HG03432 (cell line): Measurements from ENCODE around the gene C17orf67.
"Not testable (repeated sequence)": the region's sequence is repeated elsewhere in the genome, so short reads cannot be mapped to it uniquely, and the experiment has no call there.

Experiments used
- ATAC-seq: cut with Tn5 transposase; IDR thresholded peaks from one replicate; pipeline ENCODE4 v1.9.1; 2021; ENCODE audit warnings: mild to moderate bottlenecking, moderate library complexity; ENCODE audit not compliant: unreplicated experiment

C17orf67 gene

DNA sequence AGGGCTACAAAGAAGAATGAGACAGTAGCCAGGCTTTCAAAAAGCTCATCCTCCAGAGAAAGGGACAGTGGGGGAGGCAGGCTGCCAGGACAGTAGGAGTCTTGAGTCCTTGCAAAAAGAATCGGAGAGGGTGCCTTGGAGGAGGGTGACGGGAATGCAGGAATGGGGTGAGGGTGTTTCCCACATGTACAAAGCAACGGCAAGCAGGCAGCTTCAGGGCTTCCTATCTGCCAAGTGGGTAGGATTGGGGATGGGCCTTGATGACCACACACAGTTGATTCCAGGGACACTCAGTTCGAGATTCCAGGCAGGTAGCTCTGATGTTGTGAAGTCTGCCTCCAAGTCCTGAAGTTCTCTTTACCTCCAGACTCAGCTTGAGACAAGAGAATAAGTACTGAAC lies 54.4 kb downstream of the C17orf67 start:
- ATAC-seq: no peak

DNA sequence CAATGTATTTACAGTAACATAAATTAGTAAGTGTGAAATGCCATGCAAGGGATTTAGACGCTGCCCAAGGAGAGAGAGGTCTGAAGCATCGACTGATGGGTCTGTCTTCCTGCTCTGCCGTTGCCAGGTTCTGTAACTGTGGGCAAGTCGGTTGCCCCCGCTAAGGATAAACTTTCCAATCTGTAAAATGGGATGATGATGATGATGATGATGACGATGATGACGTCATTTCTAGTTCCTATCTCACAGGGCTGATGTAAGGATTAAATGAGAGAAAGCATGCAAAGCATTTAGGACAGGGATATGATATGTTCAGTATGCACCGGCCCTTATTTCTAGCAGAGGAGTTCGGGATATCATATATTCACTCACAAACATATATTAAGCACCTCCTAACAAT lies 54.8 kb downstream of the C17orf67 start:
- no peak for ATAC-seq

DNA sequence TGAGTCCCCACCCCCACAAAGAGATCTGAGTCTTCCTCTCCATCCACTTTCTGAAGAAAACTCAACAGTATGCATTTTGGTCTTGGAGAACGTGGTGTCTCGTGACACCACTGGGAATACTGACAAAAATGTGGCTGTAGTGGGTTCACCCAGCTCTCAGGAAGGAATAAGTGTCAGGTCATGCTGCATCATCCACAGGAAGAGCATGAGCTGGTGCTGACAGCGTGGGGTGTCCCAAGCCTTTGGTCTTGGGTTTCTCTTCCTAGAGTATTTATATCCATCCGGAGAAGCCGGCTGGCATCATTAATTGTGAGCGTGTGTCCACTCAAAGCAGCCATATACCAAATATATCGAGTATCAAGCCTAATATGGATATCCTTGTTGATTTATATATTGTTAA lies 55.9 kb downstream of the C17orf67 start:
- ATAC-seq: no peak

DNA sequence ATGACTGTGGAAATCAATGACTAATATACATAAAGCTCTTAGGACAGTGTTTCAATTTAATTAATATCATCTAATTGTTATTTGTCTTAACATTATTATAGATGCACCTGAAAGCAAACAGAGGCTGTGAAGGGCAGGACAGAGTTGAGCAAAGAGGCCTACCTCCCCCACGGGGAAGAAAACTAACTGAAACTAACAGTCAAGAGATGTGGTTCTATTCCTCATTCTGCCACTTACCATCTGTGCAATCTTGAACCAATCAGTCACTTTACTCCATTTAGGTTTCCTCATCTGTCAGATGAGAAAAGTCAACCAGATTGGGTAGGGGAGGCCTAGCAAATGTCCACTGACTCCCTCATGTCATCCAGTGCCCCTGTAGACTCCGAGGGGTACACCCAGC lies 59.1 kb downstream of the C17orf67 start:
- no peak for ATAC-seq

DNA sequence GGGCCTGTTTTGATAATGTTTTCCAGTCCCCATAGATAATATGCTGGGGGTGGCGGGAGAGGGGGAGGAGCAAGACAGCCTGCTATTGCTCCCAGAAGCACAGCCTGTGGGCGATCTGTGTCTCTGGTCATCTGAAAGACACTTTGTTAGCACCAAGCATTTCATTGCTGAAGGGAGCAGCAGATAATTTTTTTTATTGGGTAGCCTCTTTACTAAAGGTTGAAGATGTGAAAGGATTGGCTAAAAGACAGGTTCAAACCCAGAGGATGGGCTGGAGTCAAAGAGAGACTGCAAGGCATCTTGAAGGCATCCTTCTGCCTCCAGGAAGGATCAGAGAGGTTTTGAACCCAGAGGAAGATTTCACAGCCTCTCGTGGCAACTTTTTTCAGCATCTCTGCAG lies 60.6 kb downstream of the C17orf67 start:
- no peak for ATAC-seq

DNA sequence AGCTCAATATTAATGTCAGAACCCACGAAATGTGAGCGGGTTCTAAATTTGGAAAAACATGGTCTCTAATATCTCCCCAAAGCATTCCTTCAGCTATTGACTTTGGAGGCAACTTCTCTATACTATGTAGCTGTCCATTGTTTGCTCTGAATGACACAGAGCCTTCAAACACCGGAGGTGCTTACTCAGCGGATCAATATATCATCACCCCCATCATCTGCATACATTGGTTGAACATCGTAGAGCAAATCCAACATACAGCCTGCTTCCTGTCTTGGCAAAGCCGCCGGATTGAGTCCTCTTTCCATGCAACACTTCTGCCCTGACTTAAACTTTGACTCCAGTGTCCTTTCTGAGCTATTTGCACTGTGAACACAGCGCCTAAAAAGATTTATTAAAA lies 61.3 kb downstream of the C17orf67 start:
- ATAC-seq: no peak

DNA sequence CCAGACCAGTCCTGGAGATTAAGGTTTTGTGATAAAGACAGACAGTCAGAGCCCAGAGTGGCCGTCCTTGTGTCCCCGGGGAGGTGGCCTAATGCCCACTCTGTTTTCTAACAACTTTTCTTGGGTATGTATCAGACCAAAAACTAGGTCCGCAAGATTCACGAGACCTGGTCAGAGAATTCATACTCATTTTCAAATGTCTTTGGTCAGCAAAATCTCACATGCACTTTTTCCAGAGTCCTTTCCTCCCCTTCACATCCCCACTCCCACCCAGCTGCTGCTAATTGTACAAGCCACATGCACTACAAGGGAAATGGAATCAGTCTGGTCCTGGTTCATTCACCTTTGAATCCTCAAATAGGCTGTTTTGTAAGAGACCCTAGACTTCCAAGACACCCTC lies 61.7 kb downstream of the C17orf67 start:
- no peak for ATAC-seq

DNA sequence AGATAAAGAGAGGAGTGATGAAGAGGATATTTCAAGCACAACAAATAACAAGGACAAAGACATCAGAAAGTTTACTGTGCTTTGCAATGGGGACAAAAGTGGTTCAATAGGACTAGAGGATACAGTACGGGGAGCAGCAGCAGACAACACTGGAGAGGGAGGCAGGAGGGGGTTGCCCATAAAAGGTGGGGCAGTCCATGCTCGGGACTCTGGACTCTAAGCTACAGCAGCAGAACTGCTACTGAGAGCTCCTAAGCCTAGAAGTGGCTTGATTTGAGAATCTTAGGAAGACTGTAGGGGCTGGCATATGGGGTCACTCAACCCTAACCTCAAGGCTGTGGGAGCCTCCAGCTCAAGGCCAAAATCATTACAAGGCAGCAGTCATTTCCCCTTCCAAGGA lies 62.2 kb downstream of the C17orf67 start:
- no peak for ATAC-seq

DNA sequence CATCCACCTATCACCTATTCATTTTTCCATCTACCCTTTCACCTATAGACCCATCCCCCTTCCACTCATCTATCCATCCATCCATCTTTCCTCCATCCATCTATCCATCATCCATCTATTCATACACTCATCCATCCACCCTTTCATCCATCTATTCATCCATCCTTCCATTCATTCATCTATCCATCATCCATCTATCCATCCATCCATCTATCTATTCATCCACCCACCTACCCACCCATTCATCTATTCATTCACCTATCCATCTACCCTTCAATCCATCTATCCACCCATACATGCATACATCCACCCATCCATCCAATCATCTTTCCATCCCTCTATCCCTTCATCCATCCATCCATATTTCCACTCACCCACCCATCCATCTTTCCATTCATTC lies 63.3 kb downstream of the C17orf67 start:
- ATAC-seq: no peak

DNA sequence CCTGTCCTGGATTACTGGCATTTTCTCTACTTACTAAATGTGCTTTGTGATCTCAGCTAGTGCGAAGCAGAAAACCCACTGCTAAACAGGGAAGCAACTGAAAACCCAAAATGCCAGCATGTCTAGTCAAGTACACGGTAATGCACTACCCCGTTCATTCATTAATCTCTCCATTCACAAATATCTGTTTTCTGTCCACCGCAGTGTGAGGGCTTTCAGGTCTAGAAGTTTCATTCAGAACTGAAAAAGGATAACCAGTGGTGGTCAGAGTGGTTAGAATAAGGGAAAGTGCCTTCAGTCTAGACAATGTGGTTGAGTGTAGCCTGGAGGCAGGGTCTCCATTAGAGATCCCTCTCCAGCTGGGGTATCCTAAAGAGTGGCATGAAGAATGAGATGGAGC lies 68.3 kb downstream of the C17orf67 start:
- no peak for ATAC-seq

DNA sequence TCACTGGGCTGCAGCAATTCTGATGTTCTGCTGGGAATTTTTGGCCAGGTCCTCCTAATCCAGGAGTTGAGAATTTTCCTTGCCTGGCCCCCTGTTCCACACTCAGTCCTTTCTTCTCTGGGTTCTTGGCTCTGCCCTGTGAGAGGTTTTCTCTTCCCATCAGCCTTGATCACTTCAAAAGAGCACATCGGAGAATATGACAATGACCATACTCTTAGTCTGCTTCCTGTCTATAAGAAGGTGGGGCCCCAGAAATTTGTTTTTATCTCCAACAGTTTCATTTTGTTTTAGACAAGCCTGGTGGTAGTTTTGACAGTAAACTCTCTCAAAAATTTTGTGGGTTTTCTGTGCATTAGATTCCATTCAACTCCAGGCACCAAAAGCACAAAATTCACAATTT lies 70.7 kb downstream of the C17orf67 start:
- ATAC-seq: no peak

DNA sequence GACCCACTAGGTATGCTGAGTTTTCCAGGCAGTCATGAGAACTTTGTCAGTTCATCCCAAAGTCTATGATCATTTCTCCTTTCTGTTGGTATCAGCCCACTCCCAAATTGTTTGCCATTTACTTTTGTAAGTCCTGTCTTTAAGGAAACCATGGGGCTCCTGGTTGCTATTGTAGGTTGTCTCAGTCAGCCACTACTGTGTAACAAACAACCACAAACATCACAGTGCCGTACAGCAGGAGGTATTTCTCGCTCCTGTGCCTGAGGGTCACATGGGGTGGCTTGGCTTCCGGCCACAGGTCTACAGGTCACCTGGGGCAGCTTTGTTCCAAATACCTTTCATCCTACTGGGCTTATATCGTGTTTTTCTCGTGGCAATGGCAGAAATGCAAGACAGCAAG lies 71.6 kb downstream of the C17orf67 start:
- no peak for ATAC-seq

DNA sequence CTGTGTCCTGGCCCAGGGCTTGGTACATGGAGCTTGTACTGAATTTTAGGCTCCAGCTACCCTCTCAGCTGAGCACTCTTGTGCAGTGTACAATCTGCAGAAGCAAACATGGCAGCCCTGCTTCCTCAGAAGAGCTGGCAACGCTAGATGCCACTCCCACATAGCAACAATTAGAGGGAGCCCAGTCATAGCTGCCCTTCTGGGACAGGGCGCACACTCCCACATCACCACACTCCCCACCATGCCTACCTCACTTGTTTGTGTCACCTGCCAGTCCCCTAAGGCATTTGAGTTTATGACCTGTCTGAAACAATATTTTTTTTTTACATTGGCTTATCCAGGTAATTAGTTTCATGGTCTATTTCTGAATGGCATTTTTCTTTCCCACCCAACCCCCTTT lies 72.3 kb downstream of the C17orf67 start:
- no peak for ATAC-seq

DNA sequence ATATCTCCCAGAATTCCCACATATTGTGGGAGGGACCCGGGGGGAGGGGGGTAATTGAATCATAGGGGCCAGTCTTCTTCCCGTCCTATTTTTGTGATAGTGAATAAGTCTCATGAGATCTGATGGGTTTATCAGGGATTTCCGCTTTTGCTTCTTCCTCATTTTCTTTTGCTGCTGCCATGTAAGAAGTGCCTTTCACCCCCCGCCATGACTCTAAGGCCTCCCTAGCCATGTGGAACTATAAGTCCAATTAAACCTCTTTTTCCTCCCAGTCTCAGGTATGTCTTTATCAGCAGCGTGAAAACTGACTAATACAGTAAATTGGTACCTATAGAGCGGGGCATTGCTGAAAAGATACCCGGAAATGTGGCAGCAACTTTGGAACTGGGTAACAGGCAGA lies 76.1 kb downstream of the C17orf67 start:
- not testable (repeated sequence) for ATAC-seq

DNA sequence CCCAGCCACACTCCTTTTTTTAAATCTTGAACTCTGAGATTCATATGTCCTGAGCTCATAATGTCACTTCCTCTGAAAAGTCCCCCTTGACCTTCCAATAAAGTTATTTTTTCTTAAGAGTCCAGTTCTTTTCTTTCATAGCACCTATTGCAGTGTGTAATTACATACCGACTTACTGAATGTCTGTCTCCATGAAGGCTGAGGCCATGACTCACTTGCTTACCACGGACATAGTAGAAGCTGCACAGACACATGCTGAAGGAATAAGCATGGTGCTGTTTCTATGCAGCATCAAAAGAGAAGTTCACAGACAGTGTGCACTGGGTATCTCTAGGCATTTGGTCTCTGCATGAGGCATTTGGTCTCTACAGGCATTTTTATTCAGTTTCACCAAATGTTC lies 77.2 kb downstream of the C17orf67 start:
- no peak for ATAC-seq

DNA sequence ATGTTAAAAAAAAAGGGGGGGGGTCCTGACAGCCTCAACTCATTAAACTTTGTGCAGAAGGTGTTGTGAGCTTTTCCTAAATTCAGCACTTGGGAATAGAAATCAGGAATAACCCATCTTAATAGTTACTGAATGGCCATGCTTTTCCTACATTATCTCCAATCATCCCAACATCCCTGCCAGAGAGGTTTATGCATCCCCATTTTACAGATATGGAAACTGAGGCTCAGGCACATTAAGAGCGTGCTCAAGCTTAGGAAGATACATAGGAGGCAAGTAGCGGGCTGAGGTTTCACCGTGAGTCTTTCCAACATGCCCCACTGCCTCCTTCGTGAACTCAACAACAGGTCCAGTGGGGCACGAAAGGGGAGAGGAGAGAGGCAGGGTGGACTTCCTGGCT lies 78.4 kb downstream of the C17orf67 start:
- no peak for ATAC-seq

DNA sequence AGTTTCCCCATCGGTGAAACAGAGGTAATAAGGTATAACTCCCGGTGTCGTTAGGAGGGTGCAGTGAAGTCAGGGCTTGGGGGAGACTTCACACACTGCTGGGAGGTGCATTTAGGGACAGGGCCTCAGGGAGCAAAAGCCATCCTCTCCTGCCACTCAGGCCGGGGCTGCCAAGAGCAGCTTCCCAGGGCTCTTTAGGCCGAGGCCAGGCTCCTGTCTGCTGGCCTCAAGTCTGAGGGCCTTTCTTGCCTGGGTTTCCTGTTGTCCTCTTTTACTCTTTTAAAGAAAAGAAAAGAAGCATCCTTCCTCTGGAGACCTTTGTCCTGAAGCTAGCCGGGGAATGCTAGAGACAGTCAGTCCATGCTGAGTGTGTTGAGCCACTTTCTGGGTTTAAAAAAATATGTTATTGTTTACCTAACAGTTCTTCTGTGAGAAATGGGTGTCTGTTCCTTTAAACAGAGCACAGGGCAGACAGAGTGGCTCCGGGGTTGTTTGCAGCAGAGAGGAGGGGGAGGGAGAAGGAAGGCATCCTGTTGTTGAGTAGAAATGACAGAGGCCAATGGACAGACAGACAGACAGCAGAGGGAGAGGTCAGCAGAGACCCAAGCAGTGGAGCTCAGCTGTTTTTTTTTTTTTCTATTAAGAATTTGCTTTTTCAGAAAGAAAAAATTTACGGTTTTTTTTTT lies 79.1 kb downstream of the C17orf67 start:
- ATAC-seq: no peak

DNA sequence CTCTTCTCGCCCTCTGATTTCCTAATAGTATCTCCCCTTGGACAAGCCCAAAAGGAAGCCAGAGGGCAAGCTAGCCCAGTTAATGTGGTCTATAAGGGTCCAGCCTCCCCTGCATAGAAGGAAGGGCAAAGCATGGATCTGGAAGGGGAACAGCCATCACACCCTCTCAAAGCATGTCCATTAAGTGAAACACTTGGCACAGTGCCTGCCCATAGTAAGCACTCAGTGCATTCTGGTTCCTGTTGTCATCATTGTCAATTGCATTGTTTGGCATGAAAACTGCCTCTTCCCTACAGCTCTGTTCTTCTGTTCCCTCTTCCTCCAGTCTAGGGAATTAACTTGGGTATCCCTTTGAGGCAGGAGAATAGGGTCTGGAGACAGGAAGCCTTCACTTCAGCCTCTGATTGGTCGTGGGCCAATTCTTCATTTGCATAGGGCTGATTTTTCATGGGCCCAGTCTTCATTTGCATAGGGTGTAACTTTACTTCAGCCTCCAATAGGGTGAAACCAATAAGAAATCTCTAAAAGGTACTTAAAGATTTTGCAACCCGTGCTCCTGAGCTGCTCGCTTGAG lies 81.4 kb downstream of the C17orf67 start:
- no peak for ATAC-seq

DNA sequence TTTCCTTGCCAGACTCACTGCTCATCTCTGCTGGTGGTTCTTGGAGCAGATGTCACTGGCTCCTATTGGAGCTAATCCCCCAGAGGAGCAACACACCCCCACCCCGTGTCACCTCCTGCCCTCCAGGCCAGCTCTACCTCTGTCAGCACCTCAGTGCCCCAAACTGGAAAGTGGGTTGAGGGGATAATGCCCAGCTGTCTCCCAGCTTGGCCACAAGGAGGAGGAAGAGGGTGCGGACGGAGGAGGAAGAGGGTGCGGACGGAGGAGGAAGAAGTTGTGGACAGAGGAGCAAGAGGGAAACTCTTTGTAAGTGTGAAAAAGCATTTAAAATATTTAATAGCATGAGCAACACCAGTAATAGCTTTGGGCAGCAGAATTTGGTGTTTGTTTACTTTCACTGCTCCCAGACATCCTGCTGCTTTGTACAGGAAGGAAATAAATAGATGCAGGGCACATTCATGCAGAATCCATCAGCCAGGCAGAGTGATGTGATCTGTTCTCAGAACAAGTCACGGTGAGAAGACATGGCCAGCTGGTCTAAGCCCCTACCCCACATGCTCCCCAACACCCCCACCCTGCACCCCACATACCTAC lies 82.5 kb downstream of the C17orf67 start:
- no peak for ATAC-seq

DNA sequence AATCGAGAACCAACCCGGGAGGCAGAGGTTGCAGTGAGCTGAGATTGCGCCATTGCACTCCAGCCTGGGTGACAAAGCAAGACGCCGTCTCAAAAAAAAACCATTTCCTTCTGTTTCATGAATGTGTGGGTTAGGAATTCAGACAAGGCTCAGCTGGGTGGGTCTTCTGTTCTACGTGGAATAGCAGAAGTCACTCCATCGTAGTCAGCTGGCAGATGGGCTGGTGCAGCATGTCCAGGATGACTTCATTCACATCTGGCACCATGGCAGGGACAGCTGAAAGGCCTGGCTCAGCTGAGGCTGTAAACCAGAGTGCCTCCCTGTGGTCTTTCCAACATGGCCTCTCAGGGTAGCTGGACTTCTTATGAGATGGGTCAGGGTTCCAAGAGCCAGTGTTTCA lies 89.0 kb downstream of the C17orf67 start:
- no peak for ATAC-seq

DNA sequence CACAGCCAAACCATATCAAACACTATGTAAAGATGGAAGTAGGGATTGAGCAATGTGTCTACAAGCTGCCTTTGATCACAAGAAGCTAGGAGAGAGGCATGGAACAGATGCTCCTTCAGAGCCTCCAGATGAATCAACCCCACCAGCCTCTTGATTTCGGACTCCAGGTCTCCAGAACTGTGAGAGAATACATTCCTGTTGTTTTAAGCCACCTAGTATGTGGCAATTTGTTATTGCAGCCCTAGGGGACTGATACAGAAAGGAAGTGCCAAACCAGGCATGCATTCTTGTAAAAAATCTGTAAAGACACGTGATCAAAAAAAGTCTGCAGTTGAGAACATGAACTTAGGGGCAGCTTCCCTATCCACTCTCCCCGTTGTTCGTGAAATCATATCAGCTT lies 91.1 kb downstream of the C17orf67 start:
- no peak for ATAC-seq
